GM21737 (cell line): ENCODE data around the gene RBM39.
A peak's percentile ranks its signal among the peaks of the same experiment; 100 is the strongest.
"Not testable (repeated sequence)": the region's sequence is repeated elsewhere in the genome, so short reads cannot be mapped to it uniquely, and the experiment has no call there.

ENCODE experiments used
- ATAC-seq: cut with Tn5 transposase; IDR thresholded peaks from one replicate; pipeline ENCODE4 v1.9.1; 2021; ENCODE audit warnings: mild to moderate bottlenecking, moderate library complexity; ENCODE audit not compliant: unreplicated experiment

Gene RBM39

DNA sequence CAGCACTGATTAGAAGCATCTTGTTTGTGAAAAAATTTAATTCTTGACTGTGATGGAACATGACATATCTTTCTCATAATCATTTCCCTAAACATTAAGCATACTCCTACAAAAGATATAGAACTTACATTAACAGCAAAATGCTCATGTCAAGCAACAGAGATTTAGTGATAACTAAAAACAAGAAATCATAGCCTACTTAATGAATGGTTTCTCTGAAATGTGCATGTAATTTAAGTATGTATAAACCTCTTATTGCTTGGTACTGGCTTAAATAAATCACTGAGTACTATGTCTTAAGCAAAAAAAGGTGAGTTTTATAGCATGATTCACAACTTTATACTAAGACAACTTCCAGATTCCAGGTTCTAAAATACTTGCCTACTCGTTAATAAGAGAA lies 33.6 kb downstream of the RBM39 start:
- no peak for ATAC-seq

DNA sequence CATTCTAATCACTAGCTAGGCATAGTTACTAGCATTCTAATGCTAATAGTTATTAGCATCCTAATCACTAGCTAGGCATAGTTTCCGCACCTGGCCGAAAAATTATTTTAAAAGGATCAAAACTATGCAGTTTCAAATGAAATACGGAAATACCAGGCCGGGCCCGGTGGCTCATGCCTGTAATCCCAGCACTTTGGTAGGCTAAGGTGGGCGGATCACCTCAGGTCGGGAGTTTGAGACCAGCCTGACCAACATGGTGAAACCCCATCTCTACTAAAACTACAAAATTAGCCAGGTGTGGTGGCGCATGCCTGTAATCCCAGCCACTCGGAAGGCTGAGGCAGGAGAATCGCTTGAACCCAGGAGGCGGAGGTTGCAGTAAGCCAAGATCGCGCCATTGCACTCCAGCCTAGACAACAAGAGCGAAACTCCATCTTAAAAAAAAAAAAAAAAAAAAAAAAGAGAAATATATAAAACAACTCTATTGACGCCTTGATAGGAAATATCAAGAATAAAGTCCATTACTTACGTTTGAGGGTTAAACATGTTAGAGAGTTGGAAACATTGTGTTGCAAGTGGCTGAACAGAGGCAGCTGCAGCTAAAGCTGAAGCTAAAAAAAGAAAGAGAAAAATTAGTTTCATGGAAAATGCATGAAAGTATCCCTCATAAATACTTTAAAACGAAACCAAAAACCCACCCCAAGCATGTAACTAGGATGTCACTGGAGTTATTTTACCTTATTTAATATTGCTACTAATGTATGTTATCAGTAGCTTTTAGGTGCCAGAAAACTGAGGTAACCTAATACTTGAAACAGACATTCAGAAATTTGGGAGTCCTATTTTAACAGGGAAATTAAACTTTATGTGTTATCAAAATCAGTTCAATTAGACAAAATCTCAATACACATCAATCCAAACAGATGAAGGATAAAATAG lies 35.2 kb downstream of the RBM39 start:
- ATAC-seq, result not testable (repeated sequence)

GRCh38 chr20:35705894-35706293 lies 36.2 kb downstream of the RBM39 start:
- ATAC-seq, result not testable (repeated sequence)

DNA sequence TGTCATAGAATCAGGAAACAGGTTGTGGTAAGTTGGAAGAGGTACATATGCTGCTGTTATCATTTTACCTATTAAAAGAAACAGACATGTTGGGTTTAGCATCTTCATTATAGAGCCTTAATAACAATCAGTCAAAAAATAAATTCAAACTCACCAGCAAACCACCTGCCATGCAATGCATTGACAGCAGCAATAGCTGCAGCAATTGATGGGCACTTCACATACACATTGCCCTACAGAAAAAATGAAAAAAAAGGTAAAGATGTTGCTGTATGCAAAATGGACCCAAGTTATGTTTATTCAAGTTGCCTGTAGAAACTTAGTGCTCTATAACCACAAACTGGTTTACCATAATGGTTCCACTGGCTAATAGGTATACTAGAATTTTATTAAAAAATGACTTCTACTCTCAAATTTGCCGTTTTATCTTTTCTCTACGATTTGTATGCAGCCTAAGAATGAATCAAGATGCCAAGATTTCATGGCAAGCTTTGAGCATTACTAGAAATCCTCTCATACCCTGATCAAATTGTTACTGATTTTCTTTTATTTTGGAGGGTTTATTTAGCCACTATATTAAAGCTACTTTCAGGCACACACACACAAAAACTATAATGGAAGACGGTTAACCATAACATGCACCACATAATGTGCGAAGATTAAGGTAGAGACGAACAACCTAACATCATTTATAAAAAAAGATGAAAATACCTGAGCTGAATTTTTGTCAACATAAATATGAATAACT lies 37.4 kb downstream of the RBM39 start:
- no peak for ATAC-seq

DNA sequence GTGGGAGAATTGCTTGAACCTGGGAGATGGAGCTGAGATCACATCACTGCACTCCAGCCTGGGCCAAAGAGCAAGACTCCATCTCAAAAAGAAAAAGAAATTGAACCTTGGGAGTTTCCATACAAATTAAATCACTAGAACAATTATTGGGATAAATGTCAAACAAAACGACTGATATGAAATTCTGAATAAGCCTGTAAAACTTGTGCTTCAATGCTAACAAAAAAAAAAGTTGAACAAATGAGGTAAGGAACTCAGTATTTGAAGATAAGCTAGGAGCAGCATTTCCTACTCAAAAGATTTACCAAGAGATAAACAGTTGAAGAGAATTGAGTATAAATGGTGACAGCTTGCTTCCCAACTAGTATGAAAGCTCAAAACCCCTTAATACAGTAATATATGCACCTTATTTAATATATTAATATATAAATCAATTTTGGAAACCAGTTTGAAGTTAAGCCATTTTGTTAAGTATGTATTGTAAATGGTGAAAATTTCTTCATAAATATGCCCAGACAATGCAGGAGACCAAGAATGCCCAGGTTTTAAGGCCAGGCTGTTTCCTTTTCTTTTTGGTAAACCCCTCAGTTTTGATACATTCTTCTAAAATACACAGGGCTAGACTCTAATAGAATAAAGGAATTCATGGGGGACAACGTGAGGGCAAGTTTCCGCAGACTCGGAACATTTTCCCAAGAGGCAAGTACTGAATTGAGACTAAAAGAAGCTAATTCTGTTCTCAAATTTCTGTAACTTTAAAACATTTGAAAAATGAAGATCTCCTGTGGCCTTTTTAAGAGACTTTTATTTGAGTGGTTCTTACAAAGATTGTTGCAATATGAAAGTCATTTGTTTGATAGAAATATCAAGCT lies 39.0 kb downstream of the RBM39 start:
- no peak for ATAC-seq

DNA sequence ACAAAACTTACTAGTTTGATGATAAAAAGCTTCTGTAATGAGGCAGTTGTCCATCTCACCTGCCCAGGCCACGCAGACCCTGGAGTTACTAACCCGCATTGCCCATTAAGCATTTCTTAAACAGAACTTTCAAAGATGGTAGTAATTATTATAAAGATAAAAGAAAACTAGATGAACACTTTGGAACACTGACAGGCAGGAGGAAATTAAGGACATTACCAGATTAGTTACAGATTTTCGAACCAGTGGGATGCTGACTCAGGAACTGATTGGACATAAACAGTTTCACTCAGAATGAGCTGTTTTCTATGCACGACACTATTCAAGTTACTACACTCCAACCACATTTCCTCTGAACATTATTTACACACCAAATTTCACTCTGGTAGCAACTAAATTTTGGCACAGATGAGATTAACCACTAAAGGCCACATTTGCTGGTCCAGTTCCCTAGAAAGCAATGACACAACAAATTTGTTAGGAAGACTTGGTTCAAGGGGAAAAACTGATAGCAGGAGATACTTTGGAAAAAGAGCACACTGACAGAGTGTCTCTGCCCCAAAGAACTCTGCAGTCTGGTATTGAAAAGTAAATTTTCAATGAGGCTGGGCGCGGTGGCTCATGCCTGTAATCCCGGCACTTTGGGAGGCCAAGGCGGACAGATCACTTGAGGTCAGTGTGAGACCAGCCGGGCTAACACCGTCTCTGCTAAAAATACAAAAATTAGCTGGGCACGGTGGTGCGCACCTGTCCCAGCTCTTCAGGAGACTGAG lies 39.8 kb downstream of the RBM39 start:
- ATAC-seq, result no peak

DNA sequence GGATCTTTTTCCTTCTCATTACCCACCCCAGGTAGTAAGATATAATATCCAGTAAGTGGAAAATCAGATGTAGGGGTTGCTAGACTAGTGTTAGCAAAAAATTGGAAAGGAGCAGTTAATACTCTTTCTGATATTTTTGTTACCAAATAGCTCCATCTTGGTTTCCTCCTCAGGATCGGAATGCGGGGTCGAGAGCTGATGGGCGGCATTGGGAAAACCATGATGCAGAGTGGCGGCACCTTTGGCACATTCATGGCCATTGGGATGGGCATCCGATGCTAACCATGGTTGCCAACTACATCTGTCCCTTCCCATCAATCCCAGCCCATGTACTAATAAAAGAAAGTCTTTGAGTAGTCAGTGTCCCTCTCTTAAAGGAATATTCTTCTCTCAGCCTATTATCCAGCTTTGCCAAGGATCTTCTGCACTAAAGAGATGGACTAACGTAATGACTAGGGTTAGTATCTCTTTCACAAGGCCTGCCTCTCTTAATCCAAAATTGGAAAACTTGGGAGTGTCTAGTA lies 41.4 kb downstream of the RBM39 start:
- no peak for ATAC-seq

GRCh38 chr20:35699957-35700624 lies 42.0 kb downstream of the RBM39 start:
- no peak for ATAC-seq

DNA sequence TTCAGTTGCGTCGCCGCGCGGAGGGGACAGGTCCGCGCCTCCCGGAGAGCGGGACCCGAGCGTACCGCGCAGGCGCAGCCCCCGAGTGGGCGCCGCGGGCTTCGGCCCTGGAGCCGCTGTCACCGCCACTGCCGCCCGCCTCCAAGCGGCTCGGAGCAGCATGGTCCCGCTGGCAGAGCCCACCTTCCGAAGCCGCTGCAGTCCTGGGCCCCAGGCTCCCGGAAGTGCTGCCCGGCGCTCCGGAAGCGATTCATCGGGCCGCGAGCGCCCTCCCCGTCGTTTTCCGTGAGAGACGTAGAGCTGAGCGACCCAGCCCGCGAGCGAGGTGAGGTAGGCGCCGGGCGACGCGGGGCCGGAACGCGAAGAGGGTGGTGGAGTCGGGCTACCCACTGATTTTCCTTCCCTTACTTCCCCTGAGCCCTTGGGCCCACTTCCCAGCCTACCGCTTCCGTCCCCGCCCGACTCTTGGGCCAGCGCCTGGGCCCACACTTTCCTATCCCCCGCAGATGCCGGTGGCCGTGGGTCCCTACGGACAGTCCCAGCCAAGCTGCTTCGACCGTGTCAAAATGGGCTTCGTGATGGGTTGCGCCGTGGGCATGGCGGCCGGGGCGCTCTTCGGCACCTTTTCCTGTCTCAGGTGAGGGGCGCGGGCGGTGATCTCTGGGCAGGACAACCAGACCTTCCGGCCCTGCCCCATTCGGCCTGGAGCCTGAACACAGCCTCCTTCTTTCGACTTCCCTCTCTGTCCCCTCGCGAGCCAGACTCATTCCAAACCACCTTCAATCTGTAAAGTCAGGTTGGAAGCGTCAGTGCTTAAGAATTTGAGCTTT lies 42.7 kb downstream of the RBM39 start, which contains the start of the genes NFS1 and ROMO1:
Gene NFS1 (minus strand): TSS at position 226 of the 830 bp plus-strand sequence. CDS start 64 bp downstream, at position 162.
Gene ROMO1 (plus strand): TSS at position 279 of the 830 bp plus-strand sequence. CDS start 228 bp downstream, at position 507.
- ATAC-seq, result peak; percentile 65

GRCh38 chr20:35698298-35699126 lies 43.5 kb downstream of the RBM39 start:
- ATAC-seq, result peak; percentile 17

DNA sequence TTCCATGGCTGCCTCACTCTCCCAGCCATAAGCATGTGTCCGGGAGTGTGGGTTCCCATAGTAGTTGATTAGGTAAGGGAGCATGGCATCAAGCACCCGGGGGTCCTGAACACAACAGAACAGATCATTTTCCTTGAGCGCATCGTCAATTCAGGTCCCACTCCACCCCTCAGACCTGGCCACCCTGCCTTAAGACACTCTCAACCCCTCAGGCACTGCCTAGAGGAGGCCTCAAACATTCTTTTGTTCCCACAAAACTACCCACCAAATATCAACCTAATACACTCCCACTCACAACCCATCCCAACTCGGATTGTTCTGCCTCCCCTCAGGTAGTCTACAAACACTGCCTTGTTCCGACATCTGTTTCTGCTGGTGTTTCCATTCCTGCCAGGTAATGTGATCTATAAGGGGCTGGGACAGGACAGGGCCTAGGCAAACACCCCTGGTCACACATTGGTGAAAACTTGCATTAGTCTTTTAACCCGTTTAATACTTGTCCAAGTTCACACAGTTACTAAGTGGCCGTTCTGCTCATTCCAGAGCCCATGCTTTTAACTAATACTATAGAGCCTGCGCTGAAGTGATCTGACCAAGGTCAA lies 44.3 kb downstream of the RBM39 start:
- ATAC-seq, result no peak

DNA sequence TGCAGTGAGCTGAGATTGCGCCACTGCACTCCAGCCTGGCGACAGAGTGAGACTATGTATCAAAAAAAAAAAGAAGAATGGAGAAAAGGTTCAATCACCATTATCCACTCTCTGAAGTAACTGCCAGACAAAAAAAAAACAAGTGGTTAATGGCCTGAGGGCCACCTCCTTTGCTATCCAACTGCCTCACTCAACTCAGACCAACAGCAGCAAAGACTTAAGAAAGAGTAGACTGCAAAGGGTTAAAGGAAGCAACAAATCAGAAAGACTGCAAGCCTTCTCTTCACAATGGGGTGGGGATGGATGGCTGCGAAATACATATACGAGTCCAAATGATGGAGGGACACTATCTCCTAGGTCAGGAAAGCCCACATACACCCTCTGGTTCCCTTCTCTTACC lies 46.1 kb downstream of the RBM39 start:
- no peak for ATAC-seq

- no peak for ATAC-seq
Observed at GRCh38 chr20:35695245-35695749, 46.8 kb downstream of the RBM39 start.

- no peak for ATAC-seq
Observed at GRCh38 chr20:35690265-35690664, 51.8 kb downstream of the RBM39 start.

- not testable (repeated sequence) for ATAC-seq
Observed at GRCh38 chr20:35686872-35687271, 55.2 kb downstream of the RBM39 start.

DNA sequence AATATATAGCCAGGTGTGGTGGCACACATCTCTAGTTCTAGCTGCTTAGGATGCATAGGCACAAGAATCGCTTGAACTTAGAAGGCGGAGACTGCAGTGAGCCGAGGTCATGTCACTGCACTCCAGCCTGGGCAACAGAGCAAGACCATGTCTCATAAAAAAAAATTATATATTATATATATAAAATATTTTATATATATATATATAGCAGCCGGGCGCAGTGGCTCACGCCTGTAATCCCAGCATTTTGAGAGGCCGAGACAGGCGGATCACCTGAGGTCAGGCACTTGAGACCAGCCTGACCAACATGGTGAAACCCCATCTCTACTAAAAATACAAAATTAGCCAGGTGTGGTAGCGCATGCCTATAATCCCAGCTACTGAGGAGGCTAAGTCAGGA lies 56.7 kb downstream of the RBM39 start:
- ATAC-seq, result not testable (repeated sequence)

DNA sequence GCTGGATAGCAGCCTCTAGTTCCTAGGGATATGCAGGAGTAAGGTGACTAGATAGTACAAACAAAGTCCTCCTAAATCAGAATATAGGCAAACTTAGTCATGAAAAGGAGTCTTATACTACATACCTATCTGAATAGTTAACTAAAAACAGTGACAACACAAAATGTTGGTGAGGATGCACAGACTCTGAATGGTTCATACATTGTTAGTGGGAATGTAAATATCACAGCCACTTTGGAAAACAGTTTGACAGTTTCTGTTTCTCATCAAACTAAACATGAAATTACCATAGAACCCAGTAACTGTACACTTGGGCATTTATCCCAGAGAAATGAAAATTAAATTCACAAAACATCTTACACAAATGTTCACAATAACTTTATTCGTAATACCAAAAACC lies 60.1 kb downstream of the RBM39 start:
- ATAC-seq, result no peak
